Measurements from ENCODE around the gene TBC1D22B. TPM values are rescaled to one million over a fixed set of nuclear protein-coding genes. Genes with fewer than 3 reads are reported as not detected.
"Not testable (repeated sequence)": the region's sequence is repeated elsewhere in the genome, so short reads cannot be mapped to it uniquely, and the experiment has no call there.

Gene TBC1D22B
- total and polyA plus RNA-seq, 7 donors: 6.1 to 10.8 (median 7.2) TPM

- TF ChIP-seq EP300 (IDR thresholded peaks at IDR 0.05) (no peak), POLR2A (IDR thresholded peaks at IDR 0.05) (no peak), CTCF (IDR thresholded peaks at IDR 0.05) (no peak), POLR2AphosphoS5 (IDR thresholded peaks at IDR 0.05) (no peak)
- Histone ChIP-seq H3K9me3 (no peaks in the 10 kb centered on the region), H3K4me1 (peaks cover 0 to 4% (median 0%) of the 10 kb centered on the region in 4 donors), H3K36me3 (no peaks in the 10 kb centered on the region), H3K4me3 (no peak overlapping the region), H3K27me3 (no peaks in the 10 kb centered on the region), H3K27ac (no peak overlapping the region)
- DNase-seq: no peak
- 89 to 92% methylated on average over 3 of the region's 3 CpGs for WGBS, 2 donors
- intact Hi-C loops (cut with DNase I): no loop called here
Observed at GRCh38 chr6:37344308-37344707, 86.7 kb downstream of the TBC1D22B start.

GRCh38 chr6:37345804-37346203, 88.2 kb downstream of the TBC1D22B start:
- intact Hi-C loops (cut with DNase I); H3K4me3 ChIP-seq; H3K27me3 ChIP-seq; DNase-seq; H3K9me3 ChIP-seq; H3K27ac ChIP-seq; H3K36me3 ChIP-seq; H3K4me1 ChIP-seq: not testable (repeated sequence)
- WGBS, 2 donors: 72 to 83% methylated on average over 3 of the region's 3 CpGs

GRCh38 chr6:37347177-37347576, 89.6 kb downstream of the TBC1D22B start:
- H3K27me3 ChIP-seq: no peaks in the 10 kb centered on the region
- H3K9me3 ChIP-seq: no peaks in the 10 kb centered on the region
- WGBS, 2 donors: 93 to 94% methylated on average over 3 of the region's 3 CpGs
- no peak for DNase-seq
- H3K4me3 ChIP-seq: no peak overlapping the region
- no peak overlapping the region for H3K27ac ChIP-seq
- no peaks in the 10 kb centered on the region for H3K36me3 ChIP-seq
- TF ChIP-seq POLR2AphosphoS5 (IDR thresholded peaks at IDR 0.05) (no peak), EP300 (IDR thresholded peaks at IDR 0.05) (no peak), POLR2A (IDR thresholded peaks at IDR 0.05) (no peak), CTCF (IDR thresholded peaks at IDR 0.05) (no peak)
- intact Hi-C loops (cut with DNase I): no loop called here
- no peaks in the 10 kb centered on the region for H3K4me1 ChIP-seq

- H3K4me1 ChIP-seq: no peaks in the 10 kb centered on the region
- 83 to 84% methylated on average over 4 of the region's 4 CpGs for WGBS, 2 donors
- no peaks in the 10 kb centered on the region for H3K27me3 ChIP-seq
- intact Hi-C loops (cut with DNase I): no loop called here
- H3K36me3 ChIP-seq: no peaks in the 10 kb centered on the region
- H3K27ac ChIP-seq: no peak overlapping the region
- no peaks in the 10 kb centered on the region for H3K9me3 ChIP-seq
- TF ChIP-seq POLR2AphosphoS5 (IDR thresholded peaks at IDR 0.05) (no peak), CTCF (IDR thresholded peaks at IDR 0.05) (no peak)
- DNase-seq: no peak
- H3K4me3 ChIP-seq: no peak overlapping the region
Observed at GRCh38 chr6:37347670-37348111, 90.1 kb downstream of the TBC1D22B start.

- TF ChIP-seq EP300 (IDR thresholded peaks at IDR 0.05) (no peak), CTCF (IDR thresholded peaks at IDR 0.05) (no peak), POLR2AphosphoS5 (IDR thresholded peaks at IDR 0.05) (no peak), POLR2A (IDR thresholded peaks at IDR 0.05) (no peak)
- intact Hi-C loops (cut with DNase I): no loop called here
- WGBS, 2 donors: 91 to 94% methylated on average over 3 of the region's 3 CpGs
- H3K4me3 ChIP-seq: no peak overlapping the region
- no peak for DNase-seq
- peaks cover 0 to 22% (median 11%) of the 10 kb centered on the region in 4 donors for H3K4me1 ChIP-seq
- no peaks in the 10 kb centered on the region for H3K9me3 ChIP-seq
- H3K27me3 ChIP-seq: no peaks in the 10 kb centered on the region
- H3K27ac ChIP-seq: no peak overlapping the region
- H3K36me3 ChIP-seq: no peaks in the 10 kb centered on the region
Observed at GRCh38 chr6:37351027-37351426, 93.5 kb downstream of the TBC1D22B start.
